ENCODE data around the gene ERFE.

DNA sequence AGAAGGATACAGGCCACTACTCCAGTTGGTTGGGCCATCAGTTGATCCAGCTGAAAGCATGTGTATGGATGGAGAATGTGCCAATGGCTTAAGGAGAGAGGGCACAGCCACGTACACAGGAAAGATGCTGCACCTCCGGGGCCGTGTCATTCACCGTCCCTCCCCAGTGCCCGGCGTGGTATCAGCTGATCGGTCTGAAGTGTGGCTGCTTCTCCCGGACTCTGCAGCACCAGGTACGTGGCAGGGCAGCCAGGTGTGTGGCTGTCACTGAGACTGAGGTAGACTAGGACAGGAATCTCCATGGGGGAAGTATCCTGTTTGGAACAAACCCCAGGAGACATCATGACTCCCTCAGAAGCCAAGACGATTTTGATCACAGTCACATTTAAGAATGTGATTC, 4.2 kb upstream of the ERFE start:
- TF ChIP-seq POLR2A (IDR thresholded peaks at IDR 0.05), result no peak
- TF ChIP-seq, protein P1, sequence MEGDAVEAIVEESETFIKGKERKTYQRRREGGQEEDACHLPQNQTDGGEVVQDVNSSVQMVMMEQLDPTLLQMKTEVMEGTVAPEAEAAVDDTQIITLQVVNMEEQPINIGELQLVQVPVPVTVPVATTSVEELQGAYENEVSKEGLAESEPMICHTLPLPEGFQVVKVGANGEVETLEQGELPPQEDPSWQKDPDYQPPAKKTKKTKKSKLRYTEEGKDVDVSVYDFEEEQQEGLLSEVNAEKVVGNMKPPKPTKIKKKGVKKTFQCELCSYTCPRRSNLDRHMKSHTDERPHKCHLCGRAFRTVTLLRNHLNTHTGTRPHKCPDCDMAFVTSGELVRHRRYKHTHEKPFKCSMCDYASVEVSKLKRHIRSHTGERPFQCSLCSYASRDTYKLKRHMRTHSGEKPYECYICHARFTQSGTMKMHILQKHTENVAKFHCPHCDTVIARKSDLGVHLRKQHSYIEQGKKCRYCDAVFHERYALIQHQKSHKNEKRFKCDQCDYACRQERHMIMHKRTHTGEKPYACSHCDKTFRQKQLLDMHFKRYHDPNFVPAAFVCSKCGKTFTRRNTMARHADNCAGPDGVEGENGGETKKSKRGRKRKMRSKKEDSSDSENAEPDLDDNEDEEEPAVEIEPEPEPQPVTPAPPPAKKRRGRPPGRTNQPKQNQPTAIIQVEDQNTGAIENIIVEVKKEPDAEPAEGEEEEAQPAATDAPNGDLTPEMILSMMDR (IDR thresholded peaks at IDR 0.05), result no peak

All from gastroesophageal sphincter (tissue), 3 donors.